Left ventricle myocardium inferior (tissue), 1 donor: ENCODE measurements around the gene BANF2. TPM values are rescaled to one million over a fixed set of nuclear protein-coding genes. Genes with fewer than 3 reads are reported as not detected.

Source experiments
- DNase-seq: peaks from one replicate; pipeline ENCODE4 v3.0.0-alpha.2; 2020
- H3K27ac ChIP-seq: fragments of 200-600 bp; replicated peaks from 2 replicates; pipeline ENCODE4 v1.8.0; 2021
- H3K27me3 ChIP-seq: fragments of 200-600 bp; 2 replicates; pipeline ENCODE4 v1.8.0; 2021; ENCODE audit warnings: low read depth
- H3K36me3 ChIP-seq: fragments of 200-600 bp; 2 replicates; pipeline ENCODE4 v1.8.0; 2021
- H3K4me1 ChIP-seq: fragments of 200-600 bp; 2 replicates; pipeline ENCODE4 v1.8.0; 2021
- H3K4me3 ChIP-seq: fragments of 200-600 bp; 2 replicates; pipeline ENCODE4 v1.8.0; 2021; ENCODE audit warnings: mild to moderate bottlenecking, moderate library complexity
- H3K9me3 ChIP-seq: fragments of 200-600 bp; replicated peaks from 2 replicates; pipeline ENCODE4 v1.8.0; 2021
- CTCF ChIP-seq: fragments of 200-600 bp; IDR thresholded peaks from 2 replicates; pipeline ENCODE4 v1.8.0; 2021; ENCODE audit warnings: antibody characterized with exemption, mild to moderate bottlenecking, borderline replicate concordance
- intact Hi-C: fragments of 100-400 bp; cut with micrococcal nuclease; formaldehyde crosslinking; loops from one replicate; pipeline ENCODE4 v1.11.0; 2022
- total RNA-seq: library from RNA; stranded (reverse); fragmentation: NEBNext Ultra II Directional; extraction: Animal tissue kit (Norgen Biotek cat#: 25700); gene quantifications from one replicate; pipeline ENCODE4 v1.2.1, GENCODE V29; 2021
- donor health status: DM: no; HTN: yes; CAD: no; lungs with severe emphysema.

BANF2 gene
- total RNA-seq, 1 donor from 2014 or later = not detected

- H3K4me3 ChIP-seq = no peak overlapping the region
- no peaks in the 10 kb centered on the region for H3K27me3 ChIP-seq
- no peaks in the 10 kb centered on the region for H3K4me1 ChIP-seq
- intact Hi-C loops = no loop called here
- H3K36me3 ChIP-seq = no peaks in the 10 kb centered on the region
- TF ChIP-seq CTCF = no peak
- DNase-seq = no peak
- no peak overlapping the region for H3K27ac ChIP-seq
- H3K9me3 ChIP-seq = peaks cover 22% of the 10 kb centered on the region
Observed at GRCh38 chr20:17756529-17756928, 56.8 kb downstream of the BANF2 start.

GRCh38 chr20:17757496-17757895, 57.7 kb downstream of the BANF2 start:
- Histone ChIP-seq H3K4me1 (no peaks in the 10 kb centered on the region), H3K36me3 (no peaks in the 10 kb centered on the region), H3K4me3 (no peak overlapping the region), H3K9me3 (peaks cover 22% of the 10 kb centered on the region), H3K27me3 (no peaks in the 10 kb centered on the region), H3K27ac (no peak overlapping the region)
- no peak for DNase-seq
- no peak for TF ChIP-seq CTCF
- intact Hi-C loops = no loop called here

- DNase-seq = no peak
- Histone ChIP-seq H3K27me3 (no peaks in the 10 kb centered on the region), H3K9me3 (peaks cover 22% of the 10 kb centered on the region), H3K4me3 (no peak overlapping the region), H3K27ac (no peak overlapping the region), H3K4me1 (no peaks in the 10 kb centered on the region), H3K36me3 (no peaks in the 10 kb centered on the region)
- no peak for TF ChIP-seq CTCF
- intact Hi-C loops = no loop called here
Observed at GRCh38 chr20:17758010-17758409, 58.2 kb downstream of the BANF2 start.

- H3K4me1 ChIP-seq = no peaks in the 10 kb centered on the region
- H3K27me3 ChIP-seq = no peaks in the 10 kb centered on the region
- DNase-seq = no peak
- intact Hi-C loops = no loop called here
- H3K27ac ChIP-seq = no peak overlapping the region
- H3K9me3 ChIP-seq = peaks cover 22% of the 10 kb centered on the region
- H3K4me3 ChIP-seq = no peak overlapping the region
- TF ChIP-seq CTCF = no peak
- no peaks in the 10 kb centered on the region for H3K36me3 ChIP-seq
Observed at GRCh38 chr20:17758512-17758911, 58.7 kb downstream of the BANF2 start.

- intact Hi-C loops = no loop called here
Observed at GRCh38 chr20:17759449-17759848, 59.7 kb downstream of the BANF2 start.

More at GRCh38 chr20:17759449-17759848, 59.7 kb downstream of the BANF2 start:
- Histone ChIP-seq H3K27me3 (no peaks in the 10 kb centered on the region), H3K9me3 (peaks cover 22% of the 10 kb centered on the region), H3K4me1 (no peaks in the 10 kb centered on the region), H3K27ac (no peak overlapping the region), H3K4me3 (no peak overlapping the region), H3K36me3 (no peaks in the 10 kb centered on the region)
- no peak for TF ChIP-seq CTCF
- no peak for DNase-seq
